Right kidney (tissue), 1 donor: ENCODE measurements around the gene TNPO2.
A peak's percentile ranks its signal among the peaks of the same experiment; 100 is the strongest.
"Not testable (repeated sequence)": the region's sequence is repeated elsewhere in the genome, so short reads cannot be mapped to it uniquely, and the experiment has no call there.

Experiments
- DNase-seq: peaks from one replicate; pipeline ENCODE4 v3.0.0-alpha.2; 2016

Gene TNPO2

GRCh38 chr19:12737835-12738351, 14.2 kb upstream of the TNPO2 start:
- DNase-seq, result no peak

- DNase-seq, result peak; percentile 90
Measured at GRCh38 chr19:12736995-12737834, 13.5 kb upstream of the TNPO2 start, which contains the start of gene GET3. GET3 (plus strand) TSS chr19:12737497; CDS start chr19:12737506, 9 bp downstream.

- DNase-seq, result no peak
Measured at GRCh38 chr19:12733369-12734214, 9.9 kb upstream of the TNPO2 start.

GRCh38 chr19:12731337-12731736, 7.6 kb upstream of the TNPO2 start:
- no peak for DNase-seq

- DNase-seq, result no peak
Measured at GRCh38 chr19:12730064-12730463, 6.3 kb upstream of the TNPO2 start.

GRCh38 chr19:12727745-12728433, 4.2 kb upstream of the TNPO2 start:
- no peak for DNase-seq

- no peak for DNase-seq
Measured at GRCh38 chr19:12726988-12727316, 3.2 kb upstream of the TNPO2 start.

- not testable (repeated sequence) for DNase-seq
Measured at GRCh38 chr19:12725612-12726011, 1.9 kb upstream of the TNPO2 start.

GRCh38 chr19:12723381-12723640, 421 bp downstream of the TNPO2 start:
- no peak for DNase-seq

GRCh38 chr19:12722566-12723380, 959 bp downstream of the TNPO2 start:
- DNase-seq, result peak; percentile 91

- DNase-seq, result peak; percentile 61
Measured at GRCh38 chr19:12721656-12722565, 1.8 kb downstream of the TNPO2 start.

- peak; percentile 64 for DNase-seq
Measured at GRCh38 chr19:12720851-12721655, 2.7 kb downstream of the TNPO2 start.

GRCh38 chr19:12720296-12720695, 3.4 kb downstream of the TNPO2 start:
- DNase-seq, result no peak

GRCh38 chr19:12715929-12716328, 7.8 kb downstream of the TNPO2 start:
- DNase-seq, result no peak

- no peak for DNase-seq
Measured at GRCh38 chr19:12715102-12715501, 8.6 kb downstream of the TNPO2 start.

- not testable (repeated sequence) for DNase-seq
Measured at GRCh38 chr19:12713304-12713703, 10.4 kb downstream of the TNPO2 start.

GRCh38 chr19:12712077-12712476, 11.7 kb downstream of the TNPO2 start:
- not testable (repeated sequence) for DNase-seq

- no peak for DNase-seq
Measured at GRCh38 chr19:12711187-12711586, 12.5 kb downstream of the TNPO2 start.

GRCh38 chr19:12708641-12709040, 15.1 kb downstream of the TNPO2 start:
- DNase-seq, result no peak

- no peak for DNase-seq
Measured at GRCh38 chr19:12706332-12706718, 17.4 kb downstream of the TNPO2 start.
